DLD1 (cell line): ENCODE results near the gene LPO.

Experiments
- in situ Hi-C: cut with HindIII; loops from 2 replicates; pipeline ENCODE4 v1.10.0; 2017; ENCODE audit warnings: low sequenced_read_pairs

The LPO gene

DNA sequence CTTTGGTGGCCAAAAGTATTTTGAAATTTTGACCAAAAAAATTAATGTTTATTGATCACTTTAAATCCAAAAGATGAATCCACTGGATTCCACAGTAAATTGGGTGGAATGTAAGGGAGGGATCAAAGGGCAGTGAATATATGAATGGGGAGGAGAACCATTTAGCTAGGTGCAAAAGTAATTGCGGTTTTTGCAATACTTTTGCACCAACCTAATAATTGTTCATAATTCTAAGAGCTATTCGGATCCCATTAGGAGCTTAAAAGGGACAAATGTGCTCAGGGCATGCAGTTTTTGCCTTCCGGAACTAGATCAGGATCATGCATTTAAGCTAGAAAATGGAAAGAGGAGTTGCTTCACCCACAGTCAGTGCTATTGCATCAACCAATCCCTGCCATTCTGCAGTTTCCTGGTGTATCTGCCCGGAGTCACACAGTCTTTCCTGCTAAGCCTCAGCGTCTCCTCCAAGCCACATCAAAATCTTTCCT lies at the start of gene LPO:
Gene LPO, plus strand, starts transcription at position 438 of the 488 bp plus-strand sequence. CDS start 4,396 bp downstream, outside the sequence.
- in situ Hi-C loops = no loop called here

DNA sequence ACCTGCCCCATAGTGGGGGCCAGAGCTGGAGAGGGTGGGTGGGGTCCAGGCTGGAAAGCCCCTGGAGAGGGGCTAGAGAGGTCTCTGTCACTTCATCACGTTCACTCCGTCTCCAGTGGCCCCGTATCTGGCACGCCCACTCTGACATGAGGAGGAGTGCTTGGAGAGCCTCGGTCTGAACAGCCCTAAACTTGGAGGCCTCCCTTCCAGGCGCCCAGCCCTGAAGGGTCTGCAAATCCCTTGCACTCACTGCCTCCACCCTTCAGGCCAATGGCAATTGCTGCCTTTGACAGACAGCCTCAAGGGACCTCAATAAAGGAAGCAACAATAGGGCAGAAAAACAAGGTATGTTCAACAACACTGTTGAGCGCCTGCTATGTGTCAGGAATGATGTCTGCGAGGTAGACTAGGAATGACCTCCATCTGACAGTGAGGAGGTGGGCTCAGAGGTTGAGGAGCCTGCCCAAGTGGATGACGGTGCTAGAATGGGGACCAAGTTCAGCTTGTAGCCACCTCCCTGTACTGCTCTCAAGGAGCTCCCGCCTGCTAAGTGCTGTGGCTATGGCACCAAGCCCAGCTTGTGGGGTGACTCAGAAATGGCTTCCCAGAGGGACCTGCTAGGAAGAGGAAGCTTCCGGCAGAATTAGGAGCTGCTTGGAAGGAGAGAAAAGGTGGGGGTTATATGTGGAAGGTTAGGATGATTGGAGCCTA lies 48.8 kb upstream of the LPO start:
- in situ Hi-C loops = no loop called here

DNA sequence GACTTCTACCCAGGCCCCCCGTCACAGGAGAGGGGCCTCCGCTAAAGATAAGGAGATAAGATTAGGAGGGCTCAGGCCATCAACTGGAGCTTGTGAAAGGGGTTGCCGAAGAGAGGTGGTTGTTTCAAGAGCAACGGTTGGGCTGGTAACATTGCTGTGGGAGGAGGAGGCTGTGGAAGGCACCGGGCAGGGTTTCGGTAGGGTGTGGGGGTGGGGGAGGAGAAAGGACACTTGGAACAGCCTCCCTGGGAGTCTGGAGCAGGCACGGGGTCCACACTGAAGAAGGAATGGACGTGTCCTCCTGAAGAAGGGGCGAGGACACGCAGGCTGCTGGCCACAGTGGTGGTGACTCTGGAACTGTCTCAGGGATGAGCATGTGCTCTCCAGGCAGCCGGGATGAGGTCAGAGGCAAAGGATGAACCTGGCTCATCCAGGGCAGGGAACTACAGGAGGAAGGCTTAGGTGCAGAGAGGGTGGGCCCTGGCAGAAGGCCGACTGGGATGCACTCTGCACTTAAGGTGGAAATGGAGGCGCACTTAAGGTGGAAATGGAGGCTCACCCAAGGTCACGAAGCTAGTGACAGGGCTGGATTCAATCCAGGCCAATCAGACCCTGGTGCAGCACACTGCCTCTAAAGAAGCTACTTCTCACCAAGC lies 47.0 kb upstream of the LPO start:
- in situ Hi-C loops = no loop called here

DNA sequence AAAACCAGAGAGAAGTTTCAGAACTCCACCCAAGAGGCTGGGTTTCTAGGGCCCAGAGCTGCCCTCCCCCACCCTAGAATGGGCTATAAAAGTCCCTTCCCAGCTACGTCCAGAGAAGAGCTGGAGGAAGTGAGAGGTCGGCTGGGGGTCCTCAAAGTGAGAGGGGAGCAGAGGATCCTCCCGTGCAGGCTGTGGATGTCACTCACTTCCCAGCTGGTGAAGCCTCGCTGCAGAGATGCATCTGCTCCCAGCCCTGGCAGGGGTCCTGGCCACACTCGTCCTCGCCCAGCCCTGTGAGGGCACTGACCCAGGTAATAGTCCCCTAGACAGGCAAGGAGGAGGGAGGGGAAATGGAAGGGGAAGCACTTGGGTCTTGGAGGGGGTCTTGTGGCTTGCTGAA lies 45.8 kb upstream of the LPO start, which contains the start of gene EPX:
Gene EPX, plus strand, starts transcription at position 115 of the 400 bp plus-strand sequence. Its CDS starts 121 bp downstream, at position 236.
- in situ Hi-C loops = no loop called here

DNA sequence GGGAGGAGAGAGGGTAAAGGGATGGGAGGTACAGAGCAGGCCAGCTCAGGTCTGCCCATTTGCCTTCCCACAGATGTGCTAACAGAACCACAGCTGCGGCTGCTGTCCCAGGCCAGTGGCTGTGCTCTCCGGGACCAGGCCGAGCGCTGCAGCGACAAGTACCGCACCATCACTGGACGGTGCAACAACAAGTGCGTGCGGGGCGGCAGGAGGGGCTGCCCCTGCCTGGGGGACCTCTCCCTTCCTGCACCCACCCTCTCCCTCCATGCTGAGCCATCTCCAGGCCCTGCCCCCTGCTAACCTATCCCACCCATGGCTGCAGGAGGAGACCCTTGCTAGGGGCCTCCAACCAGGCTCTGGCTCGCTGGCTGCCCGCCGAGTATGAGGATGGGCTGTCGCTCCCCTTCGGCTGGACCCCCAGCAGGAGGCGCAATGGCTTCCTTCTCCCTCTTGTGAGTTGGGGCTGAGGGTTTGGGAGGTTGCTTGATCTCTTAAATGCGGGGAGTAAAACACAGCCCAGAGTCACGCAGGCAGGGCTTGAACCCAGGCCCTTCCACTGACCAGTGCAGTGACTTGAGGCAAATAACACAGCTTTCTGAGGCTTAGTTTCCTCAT lies 44.6 kb upstream of the LPO start:
- in situ Hi-C loops = no loop called here

DNA sequence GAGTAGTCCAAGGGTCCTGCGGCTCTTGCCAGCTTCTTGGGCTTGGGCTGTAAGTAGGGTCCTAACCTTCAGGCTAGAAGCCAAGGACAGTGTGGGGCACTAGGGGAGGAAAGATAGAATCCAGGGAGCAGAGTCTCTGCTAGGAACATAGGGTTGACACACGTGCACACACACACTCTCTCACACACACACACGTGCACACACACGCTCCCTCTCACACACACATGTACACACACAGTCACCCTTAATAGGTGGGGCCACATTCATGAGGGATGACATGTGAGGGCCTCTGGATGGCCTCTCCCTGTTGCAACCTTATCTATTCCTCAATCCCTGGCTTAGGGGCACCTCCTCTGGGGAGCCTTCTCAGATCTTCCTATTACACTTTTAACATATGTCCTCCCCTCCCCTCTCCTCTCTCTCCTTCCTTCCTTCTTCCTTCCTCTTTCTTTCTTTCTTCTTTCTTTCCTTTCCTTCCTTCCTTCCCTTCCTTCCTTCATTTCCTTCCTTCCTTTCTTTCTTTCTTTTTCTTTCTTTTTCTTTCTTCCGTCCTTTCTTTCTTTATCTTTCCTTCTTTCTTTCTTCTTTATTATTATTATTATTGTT lies 42.8 kb upstream of the LPO start:
- in situ Hi-C loops = no loop called here

DNA sequence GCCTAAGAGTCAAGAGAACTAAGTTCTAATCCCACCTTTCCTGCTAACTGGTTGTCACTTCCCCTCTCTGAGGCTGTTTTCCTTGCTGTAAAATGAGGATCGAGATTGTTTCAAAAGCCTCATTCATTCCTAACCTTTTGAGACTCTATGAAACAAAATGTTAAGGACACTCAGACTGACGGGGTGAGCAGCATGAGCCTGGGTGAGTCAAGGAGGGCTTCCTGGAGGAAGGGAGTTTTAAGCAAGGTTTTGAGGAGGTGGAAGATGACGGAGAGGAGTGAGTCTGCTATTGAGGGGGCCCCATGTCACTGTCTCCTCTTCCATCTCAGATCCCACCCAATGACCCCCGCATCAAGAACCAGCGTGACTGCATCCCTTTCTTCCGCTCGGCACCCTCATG lies 41.8 kb upstream of the LPO start:
- in situ Hi-C loops = no loop called here

DNA sequence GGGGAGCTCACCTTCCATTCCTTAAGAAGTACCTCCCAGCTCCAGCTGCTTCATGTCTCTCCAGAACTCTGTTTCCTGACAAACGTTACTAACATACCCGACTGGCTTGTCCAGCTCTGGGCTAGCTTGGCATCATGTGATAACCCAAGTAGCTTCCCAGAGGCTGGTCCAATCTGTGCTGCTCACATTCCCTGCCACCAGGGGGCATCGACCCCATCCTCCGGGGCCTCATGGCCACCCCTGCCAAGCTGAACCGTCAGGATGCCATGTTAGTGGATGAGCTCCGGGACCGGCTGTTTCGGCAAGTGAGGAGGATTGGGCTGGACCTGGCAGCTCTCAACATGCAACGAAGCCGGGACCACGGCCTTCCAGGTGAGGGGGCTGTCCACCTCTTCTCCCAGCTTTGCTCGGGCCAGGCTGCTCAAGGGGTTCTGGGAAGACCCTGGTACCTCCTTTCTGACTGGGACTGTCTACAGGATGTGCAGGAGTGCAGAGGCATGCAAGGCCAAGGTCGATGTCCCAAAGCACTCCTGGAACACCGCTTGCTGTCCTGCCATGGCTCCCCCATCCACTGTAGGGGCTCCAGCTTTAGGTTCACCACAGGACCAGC lies 38.3 kb upstream of the LPO start:
- in situ Hi-C loops = no loop called here

DNA sequence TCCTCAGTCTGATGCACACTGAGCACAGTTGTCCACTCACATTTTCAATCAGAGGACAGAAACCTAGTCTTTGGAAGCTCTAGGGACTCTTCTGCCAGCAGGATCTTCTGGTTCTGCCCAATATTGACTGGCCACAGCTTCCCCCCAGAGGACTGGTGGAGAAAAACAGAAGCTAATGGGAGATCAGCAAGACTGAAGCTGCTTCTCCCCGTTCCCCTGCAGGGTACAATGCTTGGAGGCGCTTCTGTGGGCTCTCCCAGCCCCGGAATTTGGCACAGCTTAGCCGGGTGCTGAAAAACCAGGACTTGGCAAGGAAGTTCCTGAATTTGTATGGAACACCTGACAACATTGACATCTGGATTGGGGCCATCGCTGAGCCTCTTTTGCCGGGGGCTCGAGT lies 35.5 kb upstream of the LPO start:
- in situ Hi-C loops = no loop called here

DNA sequence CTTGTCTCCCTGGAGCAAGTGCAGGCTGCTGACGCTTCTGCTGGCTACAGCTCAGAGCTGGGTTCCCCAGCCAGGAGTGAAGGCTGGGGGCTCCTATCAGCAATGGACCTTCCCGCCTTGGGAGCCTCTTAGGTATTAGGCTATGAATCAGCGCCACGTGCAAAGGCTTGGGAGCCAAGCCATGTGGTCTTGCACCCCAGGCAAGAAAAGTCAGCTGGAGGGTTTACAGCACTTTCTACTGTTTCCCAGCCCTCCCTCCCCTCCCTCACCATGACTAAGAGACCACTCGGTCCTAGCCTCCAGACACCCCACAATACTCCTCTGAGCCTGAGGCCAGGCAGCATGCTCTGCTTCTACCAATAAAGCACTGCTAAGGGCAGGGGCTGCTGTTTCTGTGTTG lies 33.6 kb upstream of the LPO start:
- in situ Hi-C loops = no loop called here

DNA sequence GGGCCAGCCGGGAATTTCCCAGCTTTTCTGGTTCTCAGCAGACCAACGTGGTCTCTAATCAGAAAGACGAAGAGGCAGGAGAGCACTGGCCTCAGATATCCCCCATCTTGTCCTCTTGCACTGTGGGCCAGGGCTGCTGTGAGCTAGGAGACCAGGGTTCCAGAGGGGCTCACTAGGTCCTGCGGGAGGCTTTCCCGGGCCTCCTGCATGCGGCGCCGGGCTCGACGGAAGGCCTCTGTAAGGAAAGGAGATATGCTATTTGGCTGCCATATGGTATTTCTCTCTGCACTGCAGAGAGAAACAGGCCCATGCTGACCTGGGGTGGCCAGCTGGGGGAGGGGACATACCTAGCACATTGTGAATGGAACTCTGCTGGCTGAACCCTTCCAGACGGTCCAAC lies 32.4 kb upstream of the LPO start:
- in situ Hi-C loops = no loop called here

DNA sequence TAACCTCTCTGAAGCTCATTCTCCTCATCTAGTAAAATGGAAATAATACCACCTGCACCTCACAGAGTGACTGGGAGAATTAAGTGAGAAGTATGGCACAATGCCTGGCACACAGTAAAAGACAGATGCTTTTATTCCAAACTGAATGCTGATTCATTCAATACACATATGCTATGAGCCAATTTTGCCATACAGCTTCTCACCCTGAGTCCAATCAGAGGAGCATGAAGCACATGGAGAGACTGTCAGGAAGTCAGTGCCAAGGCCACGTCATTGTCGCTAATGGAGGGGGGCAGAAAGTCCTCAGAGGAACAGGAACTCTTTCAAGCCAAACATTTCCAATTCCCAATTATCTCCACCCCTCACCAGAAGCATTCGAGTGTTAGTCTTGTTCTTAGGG lies 30.9 kb upstream of the LPO start:
- in situ Hi-C loops = no loop called here

DNA sequence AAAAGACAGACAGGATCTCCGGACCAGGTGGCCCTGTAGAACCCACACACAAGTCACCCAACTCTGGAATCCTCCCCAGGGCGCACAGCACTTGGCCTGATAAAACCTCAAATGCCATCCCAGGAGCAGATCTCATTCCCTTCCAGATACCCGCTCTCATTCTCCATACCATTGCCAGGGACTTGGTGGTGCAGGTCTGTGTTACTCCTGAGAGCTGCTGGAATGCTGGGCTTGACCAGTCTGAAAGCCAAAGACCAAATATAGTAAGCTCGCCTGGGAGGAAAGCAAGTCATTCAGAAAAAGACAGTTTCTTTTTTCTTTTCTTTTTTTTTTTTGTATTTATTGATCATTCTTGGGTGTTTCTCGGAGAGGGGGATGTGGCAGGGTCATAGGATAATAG lies 30.0 kb upstream of the LPO start:
- in situ Hi-C loops = no loop called here

DNA sequence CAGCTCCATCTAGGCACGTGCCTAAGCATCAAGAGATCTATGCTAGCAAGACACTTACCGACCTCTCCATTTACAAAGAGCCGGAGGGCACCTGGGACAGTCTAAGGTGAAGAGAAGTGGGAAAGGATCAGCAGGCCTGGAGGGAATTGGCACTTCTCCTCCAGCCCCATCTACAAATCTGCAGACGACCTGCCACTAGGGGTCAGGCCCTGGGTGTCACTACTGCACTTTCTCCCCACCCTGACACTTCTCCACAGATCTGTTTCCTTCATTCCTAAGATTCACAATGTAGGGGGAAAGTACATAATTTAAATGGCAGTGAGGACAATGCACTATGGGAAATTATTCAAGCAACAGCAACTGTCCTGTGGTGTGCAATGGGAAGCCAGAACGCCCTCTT lies 27.5 kb upstream of the LPO start:
- in situ Hi-C loops = no loop called here

DNA sequence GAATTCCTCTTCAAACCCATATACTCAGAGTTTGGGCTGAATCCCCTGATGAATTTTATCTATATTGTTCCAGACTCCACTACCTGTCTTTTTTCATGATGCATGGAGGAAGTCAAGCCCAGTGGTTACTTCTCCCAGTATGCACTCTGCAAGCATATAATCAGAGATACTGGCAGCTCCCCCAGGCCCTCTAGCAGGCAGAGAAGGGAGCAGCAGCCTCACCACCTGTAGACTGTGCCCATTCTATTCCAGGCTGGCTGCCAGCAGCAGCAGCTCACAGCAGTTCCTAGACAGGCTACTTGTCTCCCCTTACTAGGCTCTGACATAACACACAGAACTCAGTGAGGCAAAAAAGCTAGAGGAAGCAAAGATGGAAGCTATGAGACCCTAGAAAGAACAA lies 22.7 kb upstream of the LPO start:
- in situ Hi-C loops = no loop called here

DNA sequence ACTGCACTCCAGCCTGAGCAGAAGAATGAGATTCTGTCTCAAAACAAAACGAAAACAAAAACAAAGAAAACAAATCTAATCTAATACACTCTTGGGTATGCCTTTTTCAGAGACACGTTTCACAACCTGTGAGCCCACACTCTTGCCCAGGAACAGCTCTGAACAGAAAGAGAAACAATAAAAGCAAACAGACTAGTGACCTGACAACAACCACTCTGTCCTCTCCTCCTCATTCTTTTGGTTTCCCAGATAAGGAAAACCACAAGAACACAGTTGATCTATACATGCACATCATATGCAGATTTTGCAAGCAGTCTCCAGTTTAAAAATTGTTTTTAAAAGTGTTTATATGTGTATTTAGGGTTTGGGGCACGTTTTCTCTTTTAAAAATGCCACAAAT lies 20.6 kb upstream of the LPO start:
- in situ Hi-C loops = no loop called here

DNA sequence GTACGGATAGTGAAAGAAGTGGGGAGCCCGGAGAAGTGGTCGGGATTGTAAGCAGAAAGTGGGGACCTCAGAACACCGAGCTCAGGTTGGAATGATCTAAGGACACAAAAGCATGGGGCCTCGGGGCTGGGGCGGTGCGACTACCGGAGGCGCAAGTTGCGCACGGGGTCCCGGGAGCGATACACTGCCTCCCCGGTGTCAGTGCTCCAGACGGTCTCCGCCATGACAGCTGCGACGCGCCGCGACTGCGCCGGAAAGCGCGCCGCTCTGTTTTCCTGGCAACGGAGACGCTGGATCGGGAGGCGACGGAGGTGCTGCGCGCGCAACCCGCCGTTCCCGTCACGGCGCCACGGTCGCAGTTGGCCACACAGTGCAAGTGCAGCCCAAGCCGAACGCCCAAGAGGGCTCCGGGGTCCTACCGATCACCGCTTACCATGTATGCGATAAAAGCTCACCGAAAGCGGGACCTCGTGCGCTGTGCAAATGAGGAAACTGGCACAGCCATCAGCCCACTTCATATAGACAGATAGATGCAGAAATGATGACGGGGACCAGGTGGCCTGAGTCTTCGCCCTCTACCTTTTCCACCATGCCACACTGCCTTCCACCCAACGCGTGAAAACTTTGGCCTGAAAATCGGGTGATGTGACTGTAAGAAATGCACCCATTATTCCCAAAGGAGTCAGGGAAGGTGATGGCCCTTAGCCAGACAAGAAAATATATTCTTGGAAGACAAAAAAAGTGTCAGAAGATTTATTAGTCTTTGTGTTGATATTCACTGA lies 19.2 kb upstream of the LPO start, which contains the start of gene MKS1:
Gene MKS1, minus strand, starts transcription at position 249 of the 782 bp plus-strand sequence. Its CDS starts 25 bp downstream, at position 224.
- in situ Hi-C loops = no loop called here

DNA sequence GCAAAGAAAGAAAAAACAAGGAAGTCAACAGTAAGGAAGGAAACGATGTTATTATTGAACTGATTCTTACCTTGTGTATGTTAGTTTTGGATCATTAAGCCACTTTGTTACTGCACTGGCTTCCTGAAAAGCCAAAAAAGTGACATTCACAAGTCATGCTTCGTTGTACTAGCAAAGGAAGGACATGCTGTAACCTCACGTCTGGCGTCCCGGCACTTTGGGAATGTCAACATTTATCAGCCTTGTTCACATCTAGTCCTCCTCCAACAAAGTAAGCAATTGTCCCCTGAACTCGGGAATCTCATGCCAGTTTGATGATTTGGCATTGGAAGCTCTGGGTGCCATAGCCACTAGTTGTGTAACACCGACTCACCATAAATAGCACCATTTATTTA lies 18.6 kb upstream of the LPO start:
- in situ Hi-C loops = no loop called here

DNA sequence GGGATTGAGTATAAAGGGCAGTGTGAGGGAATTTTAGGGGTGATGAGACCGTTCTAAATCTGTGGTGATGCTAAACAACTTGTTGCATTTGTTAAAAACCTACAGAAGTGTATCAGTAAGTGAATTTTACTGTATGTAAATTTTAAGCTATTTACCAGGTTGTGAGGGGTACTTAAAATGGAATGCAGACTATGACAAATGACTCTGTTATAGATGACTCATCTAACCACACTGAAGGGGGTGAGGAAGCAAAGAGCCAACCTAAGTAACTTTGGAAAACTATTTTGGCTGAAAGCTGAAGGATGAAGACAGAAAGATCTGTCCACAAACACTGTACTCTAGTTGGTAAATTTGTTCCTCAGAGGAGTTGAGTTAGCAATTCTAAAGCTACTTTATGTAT lies 14.1 kb upstream of the LPO start:
- in situ Hi-C loops = no loop called here

DNA sequence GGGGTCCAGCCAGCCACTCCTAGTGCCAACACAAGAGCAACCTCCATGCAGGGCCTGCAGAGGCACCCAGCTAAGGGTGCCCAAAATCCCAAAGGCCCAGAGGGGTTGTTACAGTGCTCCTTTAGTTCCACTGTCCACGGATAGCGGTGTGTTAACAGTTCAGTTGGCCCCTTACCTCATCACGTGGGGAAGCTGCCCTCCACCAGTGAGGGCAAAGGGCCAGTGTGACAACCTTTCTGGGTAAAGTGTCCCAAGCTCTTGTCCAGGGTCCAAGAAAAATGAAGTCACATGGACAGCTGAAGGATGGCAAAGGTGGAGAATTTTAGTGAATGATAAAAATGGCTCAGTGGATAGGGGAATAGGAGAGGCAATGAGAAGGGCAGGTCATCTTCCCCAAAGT lies 10.7 kb upstream of the LPO start:
- in situ Hi-C loops = no loop called here
